ENCODE data around the gene ACOX1. TPM values are rescaled to one million over a fixed set of nuclear protein-coding genes. Genes with fewer than 3 reads are reported as not detected.
A peak's percentile ranks its signal among the peaks of the same experiment; 100 is the strongest.

The ACOX1 gene
- total RNA-seq, 1 donor from 2014 or later = 36.1 TPM

GRCh38 chr17:75927286-75927922, 51.6 kb downstream of the ACOX1 start:
- H3K4me1 Mint-ChIP-seq (ENCODE audit: unreplicated experiment) = no peaks in the 10 kb centered on the region
- no peaks in the 10 kb centered on the region for H3K9me3 Mint-ChIP-seq (ENCODE audit: unreplicated experiment)
- peak; percentile 52 for DNase-seq (ENCODE audit: low spot score)
- H3K27ac Mint-ChIP-seq (ENCODE audit: unreplicated experiment) = no peak overlapping the region
- TF ChIP-seq CTCF (IDR thresholded peaks at IDR 0.05; ENCODE audit: unreplicated experiment) = peak; percentile 62
- peaks cover 5% of the 10 kb centered on the region for H3K36me3 Mint-ChIP-seq (ENCODE audit: low read depth, unreplicated experiment)
- H3K27me3 Mint-ChIP-seq (ENCODE audit: unreplicated experiment) = peaks cover 3% of the 10 kb centered on the region
- H3K4me3 Mint-ChIP-seq (ENCODE audit: unreplicated experiment) = no peak overlapping the region

DNA sequence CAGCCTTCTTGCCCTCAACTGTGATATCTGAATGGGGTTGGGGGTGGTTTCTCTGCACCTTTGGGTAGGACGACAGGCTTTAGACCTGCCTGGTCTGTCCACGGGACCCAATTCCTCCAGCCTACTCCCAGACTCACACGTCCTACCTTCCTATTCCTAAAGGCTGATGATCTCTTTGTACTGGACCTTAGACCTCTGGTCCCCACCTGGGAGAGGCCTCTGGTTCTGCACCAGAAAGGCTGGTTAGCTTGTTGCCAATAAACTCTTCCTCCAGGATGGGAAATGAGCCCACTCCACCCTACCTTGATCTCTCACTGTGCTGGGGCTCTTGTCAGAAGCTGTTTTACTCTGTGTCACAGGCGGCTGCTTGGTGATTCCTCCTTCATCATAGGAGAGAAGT, 52.5 kb downstream of the ACOX1 start:
- Mint-ChIP-seq H3K4me1 (ENCODE audit: unreplicated experiment) (no peaks in the 10 kb centered on the region), H3K4me3 (ENCODE audit: unreplicated experiment) (no peak overlapping the region), H3K9me3 (ENCODE audit: unreplicated experiment) (no peaks in the 10 kb centered on the region), H3K36me3 (ENCODE audit: low read depth, unreplicated experiment) (peaks cover 5% of the 10 kb centered on the region), H3K27me3 (ENCODE audit: unreplicated experiment) (peaks cover 6% of the 10 kb centered on the region), H3K27ac (ENCODE audit: unreplicated experiment) (no peak overlapping the region)
- TF ChIP-seq CTCF (IDR thresholded peaks at IDR 0.05; ENCODE audit: unreplicated experiment) = no peak
- DNase-seq (ENCODE audit: low spot score) = no peak

GRCh38 chr17:75925912-75926311, 53.1 kb downstream of the ACOX1 start:
- H3K4me1 Mint-ChIP-seq (ENCODE audit: unreplicated experiment) = no peaks in the 10 kb centered on the region
- no peak overlapping the region for H3K27ac Mint-ChIP-seq (ENCODE audit: unreplicated experiment)
- peaks cover 6% of the 10 kb centered on the region for H3K27me3 Mint-ChIP-seq (ENCODE audit: unreplicated experiment)
- no peak for DNase-seq (ENCODE audit: low spot score)
- peaks cover 5% of the 10 kb centered on the region for H3K36me3 Mint-ChIP-seq (ENCODE audit: low read depth, unreplicated experiment)
- H3K4me3 Mint-ChIP-seq (ENCODE audit: unreplicated experiment) = no peak overlapping the region
- H3K9me3 Mint-ChIP-seq (ENCODE audit: unreplicated experiment) = no peaks in the 10 kb centered on the region
- TF ChIP-seq CTCF (IDR thresholded peaks at IDR 0.05; ENCODE audit: unreplicated experiment) = no peak

GRCh38 chr17:75925103-75925502, 53.9 kb downstream of the ACOX1 start:
- Mint-ChIP-seq H3K9me3 (ENCODE audit: unreplicated experiment) (no peaks in the 10 kb centered on the region), H3K4me1 (ENCODE audit: unreplicated experiment) (no peaks in the 10 kb centered on the region), H3K36me3 (ENCODE audit: low read depth, unreplicated experiment) (peaks cover 5% of the 10 kb centered on the region), H3K27ac (ENCODE audit: unreplicated experiment) (no peak overlapping the region), H3K27me3 (ENCODE audit: unreplicated experiment) (peaks cover 6% of the 10 kb centered on the region), H3K4me3 (ENCODE audit: unreplicated experiment) (no peak overlapping the region)
- DNase-seq (ENCODE audit: low spot score) = no peak
- no peak for TF ChIP-seq CTCF (IDR thresholded peaks at IDR 0.05; ENCODE audit: unreplicated experiment)

GRCh38 chr17:75922963-75923874, 55.7 kb downstream of the ACOX1 start:
- H3K27ac Mint-ChIP-seq (ENCODE audit: unreplicated experiment) = no peak overlapping the region
- no peaks in the 10 kb centered on the region for H3K4me1 Mint-ChIP-seq (ENCODE audit: unreplicated experiment)
- H3K36me3 Mint-ChIP-seq (ENCODE audit: low read depth, unreplicated experiment) = peaks cover 5% of the 10 kb centered on the region
- no peak overlapping the region for H3K4me3 Mint-ChIP-seq (ENCODE audit: unreplicated experiment)
- H3K27me3 Mint-ChIP-seq (ENCODE audit: unreplicated experiment) = peaks cover 8% of the 10 kb centered on the region
- DNase-seq (ENCODE audit: low spot score) = no peak
- no peak for TF ChIP-seq CTCF (IDR thresholded peaks at IDR 0.05; ENCODE audit: unreplicated experiment)
- H3K9me3 Mint-ChIP-seq (ENCODE audit: unreplicated experiment) = no peaks in the 10 kb centered on the region

Measured in endothelial cell (in vitro differentiated cells).